GM21786 (cell line): ENCODE results near the gene C9orf72.
"Not testable (repeated sequence)": the region's sequence is repeated elsewhere in the genome, so short reads cannot be mapped to it uniquely, and the experiment has no call there.

ENCODE experiments used
- ATAC-seq: cut with Tn5 transposase; IDR thresholded peaks from one replicate; pipeline ENCODE4 v1.9.1; 2021; ENCODE audit not compliant: unreplicated experiment

Gene C9orf72, protein sequence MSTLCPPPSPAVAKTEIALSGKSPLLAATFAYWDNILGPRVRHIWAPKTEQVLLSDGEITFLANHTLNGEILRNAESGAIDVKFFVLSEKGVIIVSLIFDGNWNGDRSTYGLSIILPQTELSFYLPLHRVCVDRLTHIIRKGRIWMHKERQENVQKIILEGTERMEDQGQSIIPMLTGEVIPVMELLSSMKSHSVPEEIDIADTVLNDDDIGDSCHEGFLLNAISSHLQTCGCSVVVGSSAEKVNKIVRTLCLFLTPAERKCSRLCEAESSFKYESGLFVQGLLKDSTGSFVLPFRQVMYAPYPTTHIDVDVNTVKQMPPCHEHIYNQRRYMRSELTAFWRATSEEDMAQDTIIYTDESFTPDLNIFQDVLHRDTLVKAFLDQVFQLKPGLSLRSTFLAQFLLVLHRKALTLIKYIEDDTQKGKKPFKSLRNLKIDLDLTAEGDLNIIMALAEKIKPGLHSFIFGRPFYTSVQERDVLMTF

GRCh38 chr9:27572918-27573633 is at the start of gene C9orf72:
Gene C9orf72 (minus strand): TSS chr9:27573481. CDS start chr9:27567120, 6,361 bp downstream.
- ATAC-seq: peak; percentile 59

- no peak for ATAC-seq
These were observed 49.5 kb upstream of the C9orf72 start for GRCh38 chr9:27622693-27623340.

GRCh38 chr9:27619743-27620142 is 46.5 kb upstream of the C9orf72 start:
- no peak for ATAC-seq

DNA sequence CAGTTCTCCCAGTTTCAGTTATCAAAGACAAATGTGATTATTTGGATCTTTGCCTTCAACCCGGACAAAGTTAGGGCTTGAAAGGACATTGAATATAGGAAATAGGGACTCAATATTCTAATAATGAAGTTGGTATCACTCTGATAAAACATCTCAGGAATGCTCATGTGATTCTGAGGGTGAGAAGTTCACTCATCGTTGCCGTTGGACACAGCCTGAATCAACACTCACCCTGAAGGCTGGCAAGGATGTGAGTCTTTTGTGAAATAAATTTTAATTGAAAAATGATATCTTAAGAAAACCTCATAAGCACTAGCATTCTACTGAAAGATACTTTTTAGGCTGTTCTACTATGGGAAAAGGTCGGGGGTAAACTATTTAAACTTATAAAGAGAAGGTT is 44.8 kb upstream of the C9orf72 start:
- no peak for ATAC-seq

DNA sequence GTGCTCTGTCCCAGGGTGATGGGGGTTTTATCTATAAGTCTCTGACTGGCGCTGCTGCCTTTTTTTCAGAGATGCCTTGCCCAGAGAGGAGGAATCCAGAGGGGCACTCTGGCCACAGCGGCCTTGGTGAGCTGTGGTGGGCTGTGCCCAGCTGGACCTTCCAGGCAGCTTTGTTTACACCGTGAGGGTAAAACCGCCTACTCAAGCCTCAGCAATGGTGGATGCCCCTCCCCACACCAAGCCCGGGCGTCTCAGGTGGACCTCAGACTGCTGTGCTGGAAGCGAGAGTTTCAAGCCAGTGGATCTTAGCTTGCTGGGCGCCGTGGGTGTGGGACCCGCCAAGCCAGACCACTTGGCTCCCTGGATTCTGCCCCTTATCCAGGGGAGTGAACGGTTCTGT is 41.3 kb upstream of the C9orf72 start:
- no peak for ATAC-seq

DNA sequence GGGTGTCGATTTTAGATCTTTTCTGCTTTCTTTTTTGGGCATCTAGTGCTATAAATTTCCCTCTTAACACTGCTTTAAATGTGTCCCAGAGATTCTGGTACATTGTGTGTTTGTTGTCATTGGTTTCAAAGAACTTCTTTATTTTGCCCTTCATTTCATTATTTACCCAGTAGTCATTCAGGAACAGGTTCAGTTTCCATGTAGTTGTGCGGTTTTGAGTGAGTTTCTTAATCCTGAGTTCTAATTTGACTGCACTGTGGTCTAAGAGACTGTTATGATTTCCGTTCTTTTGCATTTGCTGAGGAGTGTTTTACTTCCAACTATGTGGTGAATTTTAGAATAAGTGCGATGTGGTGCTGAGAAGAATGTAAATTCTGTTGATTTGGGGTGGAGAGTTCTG is 38.8 kb upstream of the C9orf72 start:
- ATAC-seq: not testable (repeated sequence)

DNA sequence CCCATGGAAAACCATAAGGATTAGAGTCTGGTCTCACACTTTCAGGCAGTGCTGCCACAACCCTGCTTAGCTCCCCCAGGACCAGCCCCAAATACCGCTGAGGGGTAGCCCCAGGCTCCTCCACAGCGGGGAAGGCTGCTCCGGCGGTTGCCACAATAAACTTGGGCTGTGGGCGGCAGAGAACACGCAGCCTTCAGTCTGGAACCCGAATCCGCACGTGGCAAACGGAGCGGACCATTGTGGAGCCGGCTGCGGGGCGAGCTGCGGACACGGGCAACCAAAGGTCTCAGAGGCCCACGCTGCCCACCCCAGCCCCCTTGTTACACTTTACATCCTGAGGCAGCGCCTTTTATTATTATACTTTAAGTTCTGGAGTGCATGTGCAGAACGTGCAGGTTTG is 37.3 kb upstream of the C9orf72 start:
- ATAC-seq: no peak

DNA sequence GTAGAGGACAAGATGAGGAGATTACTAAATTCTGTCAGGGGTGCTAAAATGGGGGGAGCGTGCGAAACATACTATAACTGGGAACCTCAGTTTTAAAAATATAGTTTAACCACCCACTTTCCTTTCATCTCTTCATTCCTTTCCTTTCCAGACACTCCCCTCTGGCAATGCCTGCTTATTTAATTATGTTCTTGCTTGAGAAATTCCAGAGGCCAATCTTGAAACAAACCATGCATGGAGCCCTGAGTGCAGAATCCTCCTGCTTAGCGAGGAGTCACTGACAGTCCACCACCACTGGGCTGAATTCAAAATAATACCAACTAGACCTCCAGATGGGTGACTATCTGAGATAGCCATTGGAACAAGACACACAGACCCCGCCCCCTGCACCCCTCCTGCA is 29.7 kb upstream of the C9orf72 start:
- no peak for ATAC-seq

DNA sequence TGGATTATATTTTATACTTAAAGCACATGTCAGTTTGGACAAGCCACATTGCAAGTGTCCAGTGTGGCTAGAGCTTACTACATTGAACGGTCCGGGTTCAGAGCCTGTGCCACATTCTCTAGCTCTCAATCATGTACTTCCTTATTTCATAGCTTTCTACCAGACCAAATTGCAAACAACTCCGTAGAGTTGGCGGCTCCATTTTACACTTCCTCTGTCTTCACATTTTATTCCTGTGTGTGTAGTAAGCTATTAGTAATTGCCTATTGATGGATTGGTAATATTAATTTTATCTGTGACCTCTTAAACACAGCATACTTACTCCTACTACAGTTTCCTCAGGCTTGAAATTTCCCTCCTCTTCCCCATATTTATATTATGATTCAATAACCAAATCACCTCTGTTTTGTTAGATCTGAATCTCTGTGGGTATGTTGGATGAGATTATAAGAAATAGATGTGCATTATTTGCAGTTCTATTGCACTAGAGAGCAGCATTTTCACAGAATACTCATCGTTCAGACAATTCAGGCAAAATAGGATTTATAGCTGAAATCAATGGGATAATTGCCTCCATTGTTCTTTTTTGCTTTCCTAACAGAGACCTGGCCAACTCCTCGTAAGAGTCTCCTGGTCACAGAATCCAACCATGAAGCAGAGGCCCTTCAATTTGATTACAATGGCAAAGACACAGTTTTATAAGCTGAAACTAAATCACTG is 29.0 kb upstream of the C9orf72 start:
- no peak for ATAC-seq

DNA sequence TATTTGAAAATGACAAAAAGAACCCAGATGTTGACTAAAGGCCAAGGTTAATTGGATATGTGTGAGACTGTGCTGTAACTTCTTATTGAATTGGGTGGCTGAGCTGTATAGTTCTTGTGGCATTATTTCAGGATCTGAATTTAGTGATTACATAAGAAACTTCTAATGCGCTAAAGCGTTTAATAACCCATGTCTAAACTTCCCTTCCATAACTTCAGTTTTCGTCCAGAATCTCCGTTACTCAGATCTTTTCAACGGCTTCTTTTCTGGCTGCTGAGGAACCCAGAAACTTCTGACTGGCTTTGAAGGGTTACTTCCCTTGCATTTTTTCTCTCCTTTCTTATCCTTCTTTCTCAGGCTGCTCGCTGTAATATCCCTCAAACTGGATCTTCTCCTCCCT is 28.1 kb upstream of the C9orf72 start:
- no peak for ATAC-seq

DNA sequence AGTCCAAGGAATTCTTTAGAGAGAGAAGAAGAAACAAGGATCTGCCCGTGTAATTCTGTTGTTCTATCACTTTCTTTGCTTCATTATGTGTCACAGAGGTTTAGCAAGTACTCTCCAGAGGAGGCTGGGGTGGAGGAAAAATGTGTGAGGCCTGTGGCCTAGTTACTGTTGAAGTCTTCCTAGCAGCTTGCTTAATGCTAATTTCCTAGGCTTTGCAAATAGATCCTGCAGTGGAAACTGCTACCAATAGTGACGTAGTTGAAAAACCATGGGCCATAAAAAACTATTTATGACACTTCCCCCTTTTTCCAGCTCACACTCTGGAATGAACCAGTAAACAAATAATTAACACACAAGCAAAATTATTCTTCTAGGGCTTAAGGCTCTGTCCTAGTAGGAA is 27.0 kb upstream of the C9orf72 start:
- no peak for ATAC-seq

DNA sequence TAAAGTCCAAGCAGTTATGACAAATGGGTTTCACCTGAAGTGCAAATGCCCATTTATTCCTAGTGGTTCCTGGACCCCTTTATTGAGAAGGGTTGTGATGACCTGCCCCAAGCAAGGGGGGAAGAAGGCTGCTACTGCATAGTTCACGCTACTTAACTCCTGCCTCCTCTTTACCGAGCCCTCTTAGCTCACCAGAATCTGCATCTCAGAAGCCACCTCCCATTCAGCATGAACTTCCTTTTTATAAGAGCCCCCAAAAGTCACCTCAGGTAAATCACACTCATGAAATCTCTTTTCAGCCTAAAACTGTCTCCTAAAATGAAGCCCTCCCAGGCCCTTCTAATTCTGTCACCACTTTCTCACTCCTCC is 26.6 kb upstream of the C9orf72 start:
- ATAC-seq: no peak

DNA sequence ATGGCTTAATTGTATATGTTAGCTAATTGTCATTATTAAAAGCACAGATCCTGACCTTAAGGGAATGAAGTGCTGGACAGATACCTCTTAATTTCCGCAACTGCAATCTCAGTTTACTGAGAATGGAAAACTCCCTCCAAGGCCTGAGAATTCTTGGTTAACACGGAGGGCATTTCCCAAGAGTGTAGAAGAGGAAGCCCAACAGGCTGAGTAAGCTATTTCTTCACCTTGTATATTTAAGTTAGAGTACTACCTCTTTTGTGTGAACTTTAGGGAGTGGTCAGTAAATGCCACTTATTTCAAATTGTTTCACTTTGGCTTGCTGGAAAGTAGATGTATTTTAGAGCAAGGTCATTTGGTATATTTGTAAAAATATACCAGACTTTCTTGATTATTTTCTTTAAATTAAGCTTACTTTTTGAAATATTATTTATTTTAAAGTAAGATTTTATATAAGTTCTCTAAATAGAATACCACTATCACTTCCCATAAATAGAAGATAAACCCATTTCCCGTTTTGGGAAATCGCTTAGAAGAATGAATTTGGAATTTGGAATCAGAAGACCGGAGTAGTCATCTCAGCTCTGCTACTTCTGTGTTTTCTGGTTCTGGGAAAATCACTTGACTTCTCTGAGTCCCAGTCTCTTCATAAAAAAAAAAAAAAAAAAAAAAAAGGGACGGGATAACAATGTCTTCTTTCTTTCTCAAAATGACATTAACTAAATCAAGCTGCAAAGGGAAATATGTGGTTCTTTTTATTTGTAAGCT is 26.0 kb upstream of the C9orf72 start:
- ATAC-seq: no peak

DNA sequence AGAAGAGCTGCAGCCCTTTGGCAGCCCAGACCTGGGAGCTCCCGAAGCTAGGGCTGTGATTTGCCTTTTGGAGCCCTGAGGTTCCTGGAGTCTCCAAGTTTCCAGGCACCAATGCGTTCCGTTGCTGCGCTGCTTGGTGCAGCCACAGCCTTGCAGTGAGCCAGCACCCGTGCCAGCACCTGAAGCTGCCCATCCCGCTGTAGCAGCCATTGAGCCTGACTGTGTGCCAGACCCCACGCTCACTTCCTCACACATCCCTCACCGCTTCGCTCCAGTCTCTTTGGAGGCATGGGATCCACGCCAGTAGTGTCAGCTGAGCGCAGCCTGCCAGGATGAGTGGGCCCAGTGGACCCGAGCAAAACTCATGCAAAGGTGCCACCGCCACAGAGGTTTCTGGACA is 22.5 kb upstream of the C9orf72 start:
- no peak for ATAC-seq

DNA sequence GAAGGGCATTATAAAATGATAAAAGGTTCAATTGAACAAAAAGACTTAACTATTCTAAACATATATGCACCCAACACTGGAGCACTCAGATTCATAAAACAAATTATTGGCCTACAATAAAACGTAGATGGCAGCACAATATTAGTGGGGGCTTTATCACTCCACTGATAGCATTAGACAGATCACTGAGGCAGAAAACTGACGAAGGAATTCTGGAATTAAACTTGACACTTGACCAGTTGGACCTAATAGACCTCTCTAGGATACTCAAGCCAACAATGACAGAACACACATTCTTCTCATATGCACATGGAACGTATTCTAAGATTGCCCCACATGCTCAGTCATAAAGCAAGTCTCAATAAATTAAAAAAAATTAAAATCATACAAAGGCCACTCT is 18.4 kb upstream of the C9orf72 start:
- no peak for ATAC-seq

DNA sequence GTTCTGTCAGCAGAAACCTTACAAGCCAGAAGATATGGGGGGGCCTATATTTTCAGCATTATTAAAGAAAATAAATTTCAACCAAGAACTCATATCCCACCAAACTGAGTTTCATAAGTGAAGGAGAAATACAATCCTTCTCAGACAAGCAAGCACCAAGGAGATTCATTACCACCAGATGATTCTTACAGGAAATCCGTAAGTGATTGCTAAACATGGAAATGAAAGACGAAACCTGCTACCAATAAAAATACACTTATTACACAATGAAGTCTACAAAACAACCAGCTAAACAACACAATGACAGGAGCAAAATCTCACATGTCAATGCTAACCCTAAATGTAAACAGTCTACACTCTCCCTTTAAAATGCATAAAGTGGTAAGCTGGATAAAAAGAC is 17.8 kb upstream of the C9orf72 start:
- ATAC-seq: no peak

- ATAC-seq: no peak
These were observed 17.4 kb upstream of the C9orf72 start for GRCh38 chr9:27590651-27591050.

GRCh38 chr9:27589462-27589861 is 16.2 kb upstream of the C9orf72 start:
- ATAC-seq: no peak

GRCh38 chr9:27586304-27586703 is 13.0 kb upstream of the C9orf72 start:
- ATAC-seq: peak; percentile 56

DNA sequence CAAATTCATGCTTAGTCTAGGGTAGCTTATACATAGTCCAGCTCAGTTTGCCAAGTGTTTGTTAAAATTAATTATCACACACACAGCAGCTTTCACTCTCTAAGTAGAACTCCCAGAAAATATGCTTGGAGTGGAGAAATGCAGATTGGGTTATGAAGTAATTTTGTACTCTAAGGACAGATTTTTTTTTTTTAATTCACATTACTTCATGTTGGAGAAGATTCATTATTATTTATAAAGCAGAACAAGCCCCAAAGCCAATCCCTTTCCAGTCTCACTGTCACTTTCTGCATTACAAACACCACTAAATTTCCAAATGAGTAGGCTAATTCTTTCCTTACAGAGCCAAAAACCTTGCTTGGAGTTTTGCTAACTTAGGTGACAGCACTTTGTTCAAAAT is 11.7 kb upstream of the C9orf72 start:
- no peak for ATAC-seq

GRCh38 chr9:27582794-27583193 is 9.5 kb upstream of the C9orf72 start:
- ATAC-seq: no peak
